ENCODE data around the gene CDH4. TPM values are rescaled to one million over a fixed set of nuclear protein-coding genes. Genes with fewer than 3 reads are reported as not detected.

CDH4 gene
- total RNA-seq, 2 experiments from 2014 or later = 0.11 to 0.18 TPM

DNA sequence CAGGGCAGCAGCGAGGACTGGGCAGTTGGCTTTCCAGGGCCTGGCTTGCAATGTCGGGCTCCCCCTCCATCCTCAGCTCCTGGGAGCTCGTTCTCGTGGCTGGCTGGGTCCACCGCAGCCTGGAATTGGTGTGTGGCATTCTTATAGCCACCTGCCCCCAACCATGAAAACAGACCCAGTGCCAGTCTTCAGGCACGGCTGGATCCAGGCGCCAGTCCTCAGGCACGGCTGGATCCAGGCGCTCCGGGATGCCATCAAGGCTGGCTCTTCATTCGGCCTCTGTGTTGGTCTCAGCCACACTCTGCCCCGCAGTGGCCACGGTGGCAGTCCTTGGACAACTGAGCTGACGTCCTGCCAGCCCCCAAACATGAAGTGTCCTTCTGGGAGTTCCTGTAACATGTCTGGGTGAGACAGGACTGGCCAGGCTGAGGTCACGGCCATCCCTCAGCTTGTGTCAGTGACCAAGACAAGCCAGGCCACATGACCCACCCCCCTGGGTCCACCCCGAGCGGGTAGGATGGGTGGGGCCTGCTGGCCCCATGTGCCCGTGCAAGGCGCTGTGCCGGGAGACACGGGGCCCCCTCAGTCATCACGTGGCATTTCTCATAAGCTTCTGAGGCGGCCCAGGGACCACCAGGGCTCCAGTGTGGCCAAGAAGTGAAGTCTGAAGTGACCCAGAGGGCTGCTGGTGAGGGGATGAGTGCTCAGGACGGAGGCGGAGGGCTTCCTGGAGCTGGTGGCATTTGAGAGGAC, 714.6 kb downstream of the CDH4 start:
- no peak for ATAC-seq

GRCh38 chr20:61967300-61967699, 715.2 kb downstream of the CDH4 start:
- Mint-ChIP-seq H3K27ac (no peak overlapping the region), H3K36me3 (ENCODE audit: low read depth) (peaks cover 2% of the 10 kb centered on the region), H3K27me3 (peaks cover 6% of the 10 kb centered on the region), H3K4me1 (ENCODE audit: low read depth) (no peaks in the 10 kb centered on the region), H3K9me3 (no peaks in the 10 kb centered on the region), H3K4me3 (no peak overlapping the region)
- CTCF ChIA-PET = no interaction called here
- no peak for DNase-seq
- POLR2A ChIA-PET = no interaction called here
- intact Hi-C loops (cut with micrococcal nuclease) = no loop called here
- ATAC-seq = no peak
- TF ChIP-seq CTCF (IDR thresholded peaks at IDR 0.05) = no peak

More for the DNA sequence above, 714.6 kb downstream of the CDH4 start:
- no peak for TF ChIP-seq CTCF (IDR thresholded peaks at IDR 0.05)
- Mint-ChIP-seq H3K27me3 (peaks cover 6% of the 10 kb centered on the region), H3K27ac (no peak overlapping the region), H3K36me3 (ENCODE audit: low read depth) (no peaks in the 10 kb centered on the region), H3K4me1 (ENCODE audit: low read depth) (no peaks in the 10 kb centered on the region), H3K9me3 (no peaks in the 10 kb centered on the region), H3K4me3 (no peak overlapping the region)
- intact Hi-C loops (cut with micrococcal nuclease) = no loop called here
- ChIA-PET POLR2A (no interaction called here), CTCF (no interaction called here)
- DNase-seq = no peak

GRCh38 chr20:61968036-61968810, 716.2 kb downstream of the CDH4 start:
- ATAC-seq (no peak), DNase-seq (no peak)
- Mint-ChIP-seq H3K4me3 (no peak overlapping the region), H3K9me3 (no peaks in the 10 kb centered on the region), H3K27ac (no peak overlapping the region), H3K36me3 (ENCODE audit: low read depth) (peaks cover 12% of the 10 kb centered on the region), H3K4me1 (ENCODE audit: low read depth) (no peaks in the 10 kb centered on the region), H3K27me3 (peaks cover 6% of the 10 kb centered on the region)
- POLR2A ChIA-PET = no interaction called here
- no peak for TF ChIP-seq CTCF (IDR thresholded peaks at IDR 0.05)
- CTCF ChIA-PET = no interaction called here
- intact Hi-C loops (cut with micrococcal nuclease) = no loop called here

DNA sequence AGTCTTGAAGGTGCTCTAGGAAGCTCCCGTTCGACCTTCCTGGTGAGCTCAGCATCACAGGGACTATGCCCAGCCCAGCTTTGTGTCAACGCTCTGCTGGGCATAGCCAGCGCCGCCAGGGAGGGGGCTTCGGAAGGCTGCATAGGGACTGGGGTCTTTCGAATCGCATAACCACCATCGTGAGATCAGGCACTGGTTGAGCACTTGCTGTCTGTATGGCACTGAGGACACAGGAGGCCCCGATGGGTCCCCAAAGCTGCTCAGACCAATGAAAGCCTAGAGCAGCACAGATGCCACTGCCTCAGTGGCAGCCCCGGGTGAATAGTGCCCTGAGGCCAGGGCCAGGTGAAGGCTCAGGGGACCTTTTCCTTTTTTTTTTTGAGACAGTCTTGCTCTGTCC, 716.9 kb downstream of the CDH4 start:
- ChIA-PET CTCF (no interaction called here), POLR2A (no interaction called here)
- no peak for TF ChIP-seq CTCF (IDR thresholded peaks at IDR 0.05)
- H3K27me3 Mint-ChIP-seq = peaks cover 4% of the 10 kb centered on the region
- H3K9me3 Mint-ChIP-seq = no peaks in the 10 kb centered on the region
- peaks cover 17% of the 10 kb centered on the region for H3K36me3 Mint-ChIP-seq (ENCODE audit: low read depth)
- H3K4me3 Mint-ChIP-seq = no peak overlapping the region
- no peak overlapping the region for H3K27ac Mint-ChIP-seq
- H3K4me1 Mint-ChIP-seq (ENCODE audit: low read depth) = no peaks in the 10 kb centered on the region
- intact Hi-C loops (cut with micrococcal nuclease) = no loop called here
- no peak for DNase-seq
- no peak for ATAC-seq

GRCh38 chr20:61969806-61970205, 717.7 kb downstream of the CDH4 start:
- intact Hi-C loops (cut with micrococcal nuclease) = no loop called here
- ATAC-seq (no peak), DNase-seq (no peak)
- TF ChIP-seq CTCF (IDR thresholded peaks at IDR 0.05) = no peak
- ChIA-PET POLR2A (no interaction called here), CTCF (no interaction called here)
- H3K9me3 Mint-ChIP-seq = no peaks in the 10 kb centered on the region
- H3K4me1 Mint-ChIP-seq (ENCODE audit: low read depth) = no peaks in the 10 kb centered on the region
- H3K36me3 Mint-ChIP-seq (ENCODE audit: low read depth) = peaks cover 17% of the 10 kb centered on the region
- H3K27me3 Mint-ChIP-seq = peaks cover 2% of the 10 kb centered on the region
- H3K27ac Mint-ChIP-seq = no peak overlapping the region
- H3K4me3 Mint-ChIP-seq = no peak overlapping the region
